ENCODE results near the gene RNF125. TPM values are rescaled to one million over a fixed set of nuclear protein-coding genes. Genes with fewer than 3 reads are reported as not detected.
"Not testable (repeated sequence)": the region's sequence is repeated elsewhere in the genome, so short reads cannot be mapped to it uniquely, and the experiment has no call there.

RNF125 gene
- 10 to 100 TPM; 23.6 to 24.3 TPM for total RNA-seq

DNA sequence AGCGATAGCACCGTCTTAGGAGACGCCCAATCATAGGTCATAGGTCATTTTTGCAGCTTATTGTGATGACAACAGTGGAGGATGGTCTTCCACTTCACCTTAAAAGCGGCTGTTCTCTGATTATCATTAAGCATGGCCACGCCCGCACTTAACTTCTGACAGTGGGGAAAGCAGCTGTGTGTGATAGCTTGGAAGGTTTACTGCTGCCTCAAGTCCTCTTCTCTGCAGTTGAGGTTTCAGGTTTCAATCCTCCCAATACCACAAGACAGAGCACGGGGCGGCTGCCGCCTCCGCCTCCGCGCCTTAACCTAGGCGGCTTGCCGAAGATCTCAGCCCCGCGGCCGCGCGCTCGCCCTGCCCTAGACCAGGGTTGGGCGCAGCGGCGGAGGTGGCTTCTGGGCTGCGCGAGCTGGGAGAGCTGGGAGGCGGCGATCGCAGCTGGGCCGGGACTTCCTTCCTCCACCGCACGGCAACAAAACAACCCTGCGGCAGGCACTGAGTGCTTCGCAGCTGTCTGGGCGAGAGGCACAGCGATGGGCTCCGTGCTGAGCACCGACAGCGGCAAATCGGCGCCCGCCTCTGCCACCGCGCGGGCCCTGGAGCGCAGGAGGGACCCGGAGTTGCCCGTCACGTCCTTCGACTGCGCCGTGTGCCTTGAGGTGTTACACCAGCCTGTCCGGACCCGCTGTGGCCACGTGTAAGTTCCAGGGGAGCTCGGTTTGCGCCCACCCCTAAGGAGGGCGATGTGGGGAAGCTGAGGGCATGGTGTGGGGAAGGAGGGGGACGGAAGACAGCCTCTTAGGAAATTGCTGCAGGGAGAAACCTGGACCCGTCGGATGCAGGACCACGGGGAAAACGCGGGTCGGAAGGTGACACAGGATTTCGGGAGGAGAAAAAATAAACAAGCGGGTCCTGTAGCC is at the start of gene RNF125:
TSS of gene RNF125 (plus strand) at position 495 of the 920 bp plus-strand sequence. CDS start at position 534, 39 bp downstream.
- CTCF ChIA-PET: interaction anchor here (1.1 to 2.5 kb wide), 10 partner anchors 11 to 76 kb away, joined by 3 to 13 read pairs (median 6); partner anchors contain the start of genes RNF138 and TRAPPC8
- POLR2A ChIA-PET: interaction anchor here (0.8 to 3.5 kb wide), 11 partner anchors 11 to 77 kb away, joined by 3 to 43 read pairs (median 9); partner anchors contain the start of genes RNF138 and TRAPPC8

DNA sequence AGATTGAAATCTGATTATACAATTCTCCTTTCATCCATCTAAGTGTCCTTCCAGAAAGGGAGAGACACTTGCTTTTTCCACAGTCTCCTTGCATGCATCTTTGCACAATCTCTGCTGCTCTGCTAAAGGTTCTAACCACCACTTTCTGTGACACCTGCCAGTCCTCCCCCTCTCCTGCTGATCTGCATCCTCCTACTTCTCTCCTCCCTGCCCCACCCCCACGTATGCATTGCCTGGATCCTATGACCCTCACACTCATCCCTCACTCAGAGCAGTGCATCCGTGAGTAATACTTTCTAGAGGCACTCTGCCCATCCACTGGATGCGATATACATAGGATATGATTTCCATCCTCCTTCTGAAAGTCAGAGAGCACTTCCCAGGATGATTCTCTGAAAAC is 48.0 kb upstream of the RNF125 start:
- ChIA-PET CTCF (no interaction called here), POLR2A (no interaction called here)

GRCh38 chr18:31973929-31974546 is 44.6 kb upstream of the RNF125 start:
- CTCF ChIA-PET: no interaction called here
- POLR2A ChIA-PET: no interaction called here

GRCh38 chr18:31976242-31976641 is 42.4 kb upstream of the RNF125 start:
- CTCF ChIA-PET: interaction anchor here (0.6 to 1.5 kb wide), 3 partner anchors 29 to 189 kb away, joined by 3 to 4 read pairs (median 4); partner anchors contain the start of gene TRAPPC8
- POLR2A ChIA-PET: no interaction called here

DNA sequence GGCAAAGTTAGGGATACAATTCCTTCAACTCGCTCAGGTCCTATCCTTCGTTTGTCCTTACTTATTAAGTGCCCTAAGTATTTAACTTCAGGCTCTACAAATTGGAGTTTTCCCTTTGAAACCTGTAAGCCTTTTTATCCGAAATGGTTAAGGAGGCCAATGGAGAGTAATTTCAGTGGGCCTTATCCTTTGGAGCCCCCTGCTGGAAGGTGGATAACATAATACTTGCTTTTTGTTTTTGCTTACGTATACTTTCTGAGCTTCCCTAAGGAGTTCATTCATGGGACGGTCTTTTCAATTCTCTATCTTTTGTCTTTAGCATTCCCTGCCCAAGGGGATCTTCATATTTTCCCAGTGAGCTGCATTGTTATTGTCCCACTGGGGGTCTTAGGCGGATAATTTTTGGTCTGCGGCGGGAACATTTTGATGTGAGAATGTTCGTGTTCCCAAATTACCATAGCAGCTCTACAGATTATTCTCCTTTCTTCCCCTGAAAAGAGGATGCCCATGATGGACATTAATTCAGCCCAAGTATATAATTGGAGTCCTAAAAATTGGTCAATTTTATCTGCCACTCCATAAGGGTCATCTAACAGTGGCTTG is 41.3 kb upstream of the RNF125 start:
- POLR2A ChIA-PET: no interaction called here
- CTCF ChIA-PET: interaction anchor here (0.6 to 1.6 kb wide), 4 partner anchors 10 to 348 kb away, joined by 3 to 6 read pairs (median 4); no protein-coding TSS in a partner anchor

GRCh38 chr18:31978616-31979015 is 40.0 kb upstream of the RNF125 start:
- ChIA-PET POLR2A (no interaction called here), CTCF (no interaction called here)

DNA sequence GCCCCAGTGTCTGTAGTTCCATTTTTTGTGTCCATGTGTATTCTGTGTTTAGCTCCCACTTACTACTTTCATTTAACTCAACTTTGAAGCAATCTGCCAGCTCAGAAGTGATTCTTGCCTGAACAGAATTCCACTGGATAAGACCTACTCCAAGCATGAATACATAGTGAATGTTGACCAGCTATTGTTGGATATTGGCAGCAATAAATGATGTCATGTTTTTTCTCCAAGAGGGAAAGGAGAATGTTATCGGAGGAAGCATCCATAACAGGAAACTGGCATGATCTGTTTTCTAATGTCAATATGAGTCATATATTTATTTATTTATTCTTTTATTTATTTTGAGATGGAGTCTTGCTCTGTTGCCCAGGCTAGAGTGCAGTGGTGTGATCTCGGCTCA is 38.9 kb upstream of the RNF125 start:
- ChIA-PET POLR2A (no interaction called here), CTCF (no interaction called here)

- ChIA-PET CTCF (no interaction called here), POLR2A (no interaction called here)
Measured at GRCh38 chr18:31980863-31981262, 37.8 kb upstream of the RNF125 start.

GRCh38 chr18:31983020-31983419 is 35.6 kb upstream of the RNF125 start:
- ChIA-PET POLR2A (no interaction called here), CTCF (no interaction called here)

DNA sequence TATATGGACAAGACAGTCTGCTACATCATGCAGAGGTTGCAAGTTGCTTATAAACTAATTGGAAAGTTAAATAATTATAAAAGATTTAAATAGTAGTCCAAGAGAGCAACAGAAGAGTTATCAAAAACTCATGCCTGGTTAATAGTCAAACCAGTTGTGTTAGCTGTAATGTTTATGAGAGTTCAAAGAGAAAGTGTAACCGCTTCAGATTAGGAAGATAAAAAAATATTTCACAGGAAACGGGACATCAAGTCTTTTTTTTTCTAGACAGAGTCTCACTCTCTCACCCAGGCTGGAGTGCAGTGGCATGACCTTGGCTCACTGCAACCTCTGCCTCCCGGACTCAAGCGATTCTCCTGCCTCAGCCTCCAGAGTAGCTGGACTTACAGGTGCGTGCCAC is 34.6 kb upstream of the RNF125 start:
- CTCF ChIA-PET: no interaction called here

DNA sequence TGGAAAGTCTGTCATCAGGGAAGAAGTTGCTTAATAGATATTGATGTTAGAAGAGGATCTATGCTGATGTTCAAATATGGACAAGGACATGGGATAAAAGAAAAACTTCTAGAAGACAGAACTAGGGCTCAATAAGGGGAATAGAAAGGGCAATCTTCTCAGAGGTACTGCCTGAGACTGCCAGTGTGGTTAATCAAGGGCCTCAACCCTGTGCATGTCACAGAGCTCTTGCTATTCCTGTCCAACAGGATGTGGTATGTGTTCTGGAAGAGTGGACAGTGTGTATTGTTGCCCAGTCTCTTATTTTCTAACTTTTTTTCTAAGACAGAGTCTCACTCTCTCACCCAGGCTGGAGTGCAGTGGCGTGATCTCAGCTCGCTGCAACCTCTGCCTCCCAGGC is 27.8 kb upstream of the RNF125 start:
- CTCF ChIA-PET: no interaction called here
- POLR2A ChIA-PET: interaction anchor here (0.7 kb wide), 1 partner anchor 444 kb away, joined by 7 read pairs; no protein-coding TSS in a partner anchor

More for the DNA sequence above, 34.6 kb upstream of the RNF125 start:
- POLR2A ChIA-PET: no interaction called here

- POLR2A ChIA-PET: no interaction called here
- CTCF ChIA-PET: no interaction called here
Measured at GRCh38 chr18:31996007-31996406, 22.6 kb upstream of the RNF125 start.

GRCh38 chr18:31998880-31999412 is 19.7 kb upstream of the RNF125 start:
- POLR2A ChIA-PET: no interaction called here
- CTCF ChIA-PET: no interaction called here

GRCh38 chr18:32001141-32001540 is 17.5 kb upstream of the RNF125 start:
- POLR2A ChIA-PET, CTCF ChIA-PET: not testable (repeated sequence)

DNA sequence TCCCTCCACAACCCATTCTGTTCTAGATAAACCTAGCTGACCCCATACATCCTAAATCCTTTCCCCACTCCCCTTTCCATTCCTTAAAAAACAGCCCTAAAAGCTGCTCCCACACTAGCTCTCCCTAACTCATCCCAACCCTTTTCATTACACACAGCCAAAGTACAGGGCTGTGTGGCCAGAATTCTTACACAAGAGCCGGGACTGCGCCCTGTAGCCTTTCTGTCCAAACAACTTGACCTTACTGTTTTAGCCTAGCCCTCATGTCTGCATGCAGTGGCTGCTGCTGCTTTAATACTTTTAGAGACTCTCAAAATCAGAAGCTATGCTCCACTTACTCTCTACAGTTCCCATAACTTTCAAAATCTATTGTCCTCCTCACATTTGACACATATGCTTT is 14.8 kb upstream of the RNF125 start:
- POLR2A ChIA-PET, CTCF ChIA-PET: not testable (repeated sequence)

DNA sequence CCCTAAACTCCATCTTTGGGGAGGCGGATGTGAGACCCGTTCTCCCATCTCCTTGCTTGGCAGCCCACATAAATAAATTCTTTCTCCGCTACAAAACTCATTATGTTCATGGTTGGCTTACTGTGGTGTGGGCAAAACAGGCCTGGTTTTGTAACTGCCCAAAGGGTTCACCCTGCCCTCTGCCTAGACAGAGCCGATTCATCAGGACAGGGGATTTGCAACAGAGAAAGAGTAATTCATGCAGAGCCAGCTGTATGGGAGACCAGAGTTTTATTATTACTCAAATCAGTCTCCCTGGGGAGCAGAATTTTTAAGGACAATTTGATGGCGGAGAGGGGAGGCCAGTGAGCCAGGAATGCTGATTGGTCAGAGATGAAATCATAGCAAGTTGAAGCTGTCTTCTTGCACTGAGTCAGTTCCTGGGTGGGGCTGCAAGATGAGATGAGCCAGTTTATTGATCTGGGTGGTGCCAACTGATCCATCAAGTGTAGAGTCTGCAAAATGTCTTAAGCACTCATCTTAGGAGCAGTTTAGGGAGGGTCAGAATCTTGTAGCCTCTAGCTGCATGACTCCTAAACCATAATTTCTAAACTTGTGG is 8.4 kb upstream of the RNF125 start:
- ChIA-PET CTCF (no interaction called here), POLR2A (no interaction called here)

GRCh38 chr18:32011193-32011592 is 7.4 kb upstream of the RNF125 start:
- POLR2A ChIA-PET: no interaction called here
- CTCF ChIA-PET: interaction anchor here (0.9 kb wide), 1 partner anchor 15 kb away, joined by 3 read pairs; no protein-coding TSS in a partner anchor

DNA sequence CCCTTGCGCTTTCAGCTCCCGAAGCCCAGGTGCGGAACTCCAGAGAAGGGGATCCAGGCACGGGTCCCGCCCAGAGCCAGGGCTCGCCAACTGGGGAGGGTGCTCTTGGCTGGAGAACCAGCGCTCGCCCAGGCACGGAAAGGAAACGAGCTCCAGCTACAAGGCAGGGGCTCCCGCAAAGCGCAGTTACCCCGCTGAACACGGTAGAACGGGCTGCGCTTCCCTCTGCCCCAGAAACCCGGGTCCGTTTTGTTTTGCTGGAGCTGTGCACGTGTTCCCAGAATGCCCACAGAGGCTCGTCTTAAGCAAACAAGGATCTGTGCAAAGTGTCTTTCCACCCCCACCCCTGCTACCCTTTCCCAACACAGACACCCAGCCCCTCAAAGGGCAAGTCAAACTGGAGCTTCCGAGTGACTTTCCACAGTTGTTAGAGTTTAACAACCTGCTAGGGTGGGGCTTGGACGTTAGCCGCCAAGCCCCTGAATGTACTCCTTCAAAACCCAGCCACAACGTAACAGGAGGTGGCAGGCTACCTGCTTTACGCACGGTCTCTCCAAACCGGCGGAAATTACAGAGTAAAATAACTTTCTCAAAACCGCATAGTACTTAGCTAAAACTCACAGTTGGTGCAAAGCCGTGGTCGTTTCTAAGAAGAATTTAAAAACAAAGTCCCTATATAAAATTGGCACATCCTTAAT is 775 bp downstream of the RNF125 start:
- POLR2A ChIA-PET: interaction anchor here (0.5 to 3.5 kb wide), 16 partner anchors 10 to 253 kb away, joined by 3 to 43 read pairs (median 5); partner anchors contain the start of genes RNF138 and TRAPPC8
- CTCF ChIA-PET: interaction anchor here (1.0 to 2.5 kb wide), 11 partner anchors 9 to 76 kb away, joined by 3 to 13 read pairs (median 5); partner anchors contain the start of genes RNF138 and TRAPPC8
